DND-41 (cell line): Measurements from ENCODE around the gene LNX1.

ENCODE experiments used
- ATAC-seq: fragments of 200-7000 bp; cut with Tn5 transposase; 3 replicates; pipeline ENCODE4 v1.9.1; 2021; ENCODE audit warnings: low read depth; ENCODE audit not compliant: insufficient read depth
- DNase-seq: peaks from one replicate; pipeline ENCODE4 v3.0.0-alpha.2; 2020
- H2AFZ ChIP-seq: 2 replicates; pipeline ENCODE4 v1.6.0; 2012; ENCODE audit warnings: low read depth, low read length
- H3K27ac ChIP-seq: 2 replicates; pipeline ENCODE4 v1.5.1; 2012; ENCODE audit warnings: low read length, inconsistent platforms
- H3K27me3 ChIP-seq: fragments of 200-600 bp; sonication (generic); 2 replicates; pipeline ENCODE4 v1.6.0; 2012; ENCODE audit warnings: low read length, mild to moderate bottlenecking, inconsistent platforms; ENCODE audit not compliant: insufficient read depth, poor library complexity
- H3K36me3 ChIP-seq: 2 replicates; pipeline ENCODE4 v1.5.1; 2012; ENCODE audit warnings: low read length, inconsistent platforms; ENCODE audit not compliant: insufficient read depth
- H3K4me1 ChIP-seq: 2 replicates; pipeline ENCODE4 v1.5.1; 2012; ENCODE audit warnings: mild to moderate bottlenecking, low read length; ENCODE audit not compliant: insufficient read depth
- H3K4me2 ChIP-seq: 2 replicates; pipeline ENCODE4 v1.6.0; 2012; ENCODE audit warnings: mild to moderate bottlenecking, moderate library complexity, low read length, inconsistent platforms; ENCODE audit not compliant: insufficient read depth
- H3K4me3 ChIP-seq, 2 experiments: fragments of 200-600 bp in 1 of 2; shearing (Covaris generic) in 1 of 2; 2 replicates each; pipeline ENCODE4 v1.5.1; 2012 to 2016; ENCODE audit warnings: inconsistent platforms in 2 of 2, low read length in 2 of 2, mild to moderate bottlenecking in 2 of 2, low read depth in 1 of 2, moderate library complexity in 1 of 2
- H3K79me2 ChIP-seq: 2 replicates; pipeline ENCODE4 v1.6.0; 2012; ENCODE audit warnings: low read length, inconsistent platforms; ENCODE audit not compliant: insufficient read depth
- H3K9ac ChIP-seq: 2 replicates; pipeline ENCODE4 v1.6.0; 2012; ENCODE audit warnings: low read depth, mild to moderate bottlenecking, inconsistent platforms, low read length, moderate library complexity
- H3K9me3 ChIP-seq: 2 replicates; pipeline ENCODE4 v1.5.1; 2012; ENCODE audit warnings: low read length, moderate library complexity, mild to moderate bottlenecking, inconsistent platforms; ENCODE audit not compliant: insufficient read depth, severe bottlenecking
- H4K20me1 ChIP-seq: 2 replicates; pipeline ENCODE4 v1.6.0; 2012; ENCODE audit warnings: low read length; ENCODE audit not compliant: insufficient read depth
- CTCF ChIP-seq: IDR thresholded peaks from 2 replicates; pipeline ENCODE4 v1.5.1; 2012; ENCODE audit warnings: borderline replicate concordance, low read length, moderate library complexity, mild to moderate bottlenecking; ENCODE audit not compliant: poor library complexity, severe bottlenecking; ENCODE audit errors: extremely low read depth
- EZH2 ChIP-seq: IDR thresholded peaks from 3 replicates; pipeline ENCODE4 v1.6.1; 2012; ENCODE audit warnings: borderline replicate concordance, low read depth, mild to moderate bottlenecking, moderate library complexity, low read length, inconsistent platforms; ENCODE audit not compliant: severe bottlenecking

Gene LNX1

GRCh38 chr4:53480909-53481308 is 110.4 kb downstream of the LNX1 start:
- Histone ChIP-seq H3K27me3 (peaks cover 3% of the 10 kb centered on the region), H2AFZ (no peak overlapping the region), H3K4me1 (no peaks in the 10 kb centered on the region), H3K27ac (no peak overlapping the region), H3K9ac (no peak overlapping the region), H3K4me2 (no peak overlapping the region), H3K9me3 (no peaks in the 10 kb centered on the region), H4K20me1 (no peaks in the 10 kb centered on the region), H3K79me2 (no peaks in the 10 kb centered on the region), H3K4me3 (no peak overlapping the region), H3K36me3 (no peaks in the 10 kb centered on the region)
- no peak for TF ChIP-seq CTCF
- no peak for TF ChIP-seq EZH2
- DNase-seq (no peak), ATAC-seq (no peak)

GRCh38 chr4:53479736-53480525 is 111.4 kb downstream of the LNX1 start:
- H3K9me3 ChIP-seq: no peaks in the 10 kb centered on the region
- H4K20me1 ChIP-seq: no peaks in the 10 kb centered on the region
- ATAC-seq (no peak), DNase-seq (no peak)
- H3K79me2 ChIP-seq: no peaks in the 10 kb centered on the region
- H3K4me3 ChIP-seq: no peak overlapping the region
- H3K36me3 ChIP-seq: no peaks in the 10 kb centered on the region
- no peak overlapping the region for H3K9ac ChIP-seq
- peaks cover 3% of the 10 kb centered on the region for H3K27me3 ChIP-seq
- H3K4me2 ChIP-seq: no peak overlapping the region
- TF ChIP-seq CTCF (no peak), EZH2 (no peak)
- H3K27ac ChIP-seq: no peak overlapping the region
- no peak overlapping the region for H2AFZ ChIP-seq
- H3K4me1 ChIP-seq: no peaks in the 10 kb centered on the region

- DNase-seq: no peak
- no peaks in the 10 kb centered on the region for H3K4me1 ChIP-seq
- no peak overlapping the region for H2AFZ ChIP-seq
- peaks cover 3% of the 10 kb centered on the region for H3K27me3 ChIP-seq
- ATAC-seq: no peak
- H3K9me3 ChIP-seq: no peaks in the 10 kb centered on the region
- H3K9ac ChIP-seq: no peak overlapping the region
- no peak overlapping the region for H3K4me3 ChIP-seq
- H3K4me2 ChIP-seq: no peak overlapping the region
- no peaks in the 10 kb centered on the region for H3K79me2 ChIP-seq
- H3K36me3 ChIP-seq: no peaks in the 10 kb centered on the region
- H4K20me1 ChIP-seq: no peaks in the 10 kb centered on the region
- no peak overlapping the region for H3K27ac ChIP-seq
- TF ChIP-seq EZH2 (no peak), CTCF (no peak)
Observed at GRCh38 chr4:53478671-53479456, 112.4 kb downstream of the LNX1 start.
